GM12873 (cell line): ENCODE measurements around the gene VWCE.
A peak's percentile ranks its signal among the peaks of the same experiment; 100 is the strongest.
"Not testable (repeated sequence)": the region's sequence is repeated elsewhere in the genome, so short reads cannot be mapped to it uniquely, and the experiment has no call there.

Experiments
- CTCF ChIP-seq: IDR thresholded peaks from 2 replicates; pipeline ENCODE4 v1.5.1; 2012; ENCODE audit warnings: low read depth, mild to moderate bottlenecking, moderate library complexity, low read length, control low read depth; ENCODE audit not compliant: insufficient read depth; ENCODE audit errors: missing control alignments

VWCE gene

GRCh38 chr11:61259363-61259762 is 35.8 kb downstream of the VWCE start:
- TF ChIP-seq CTCF, result no peak

- TF ChIP-seq CTCF, result no peak
These were observed 36.6 kb downstream of the VWCE start for GRCh38 chr11:61258546-61258945.

- TF ChIP-seq CTCF, result no peak
These were observed 38.2 kb downstream of the VWCE start for GRCh38 chr11:61256710-61257482.

- TF ChIP-seq CTCF, result peak; percentile 99
These were observed 40.6 kb downstream of the VWCE start for GRCh38 chr11:61254403-61255025.

- not testable (repeated sequence) for TF ChIP-seq CTCF
These were observed 54.2 kb downstream of the VWCE start, which contains the start of gene PGA5 for GRCh38 chr11:61240875-61241274. Gene PGA5, plus strand, starts transcription at chr11:61241175. Its CDS starts 52 bp downstream, at chr11:61241227.

GRCh38 chr11:61222047-61222446 is 73.1 kb downstream of the VWCE start, which contains the start of gene PGA4:
Gene PGA4, plus strand, starts transcription at chr11:61222347. Its CDS starts 54 bp downstream, at chr11:61222401.
- not testable (repeated sequence) for TF ChIP-seq CTCF
